NCI-H82 treated with DMSO at 0.1 percent for 48 hours (cell line): ENCODE measurements around the gene KLK7.

Experiments
- DNase-seq: peaks from one replicate; lab custom pipeline; 2025; ENCODE audit not compliant: unreplicated experiment; lab: John Stamatoyannopoulos, UW

The KLK7 gene

DNA sequence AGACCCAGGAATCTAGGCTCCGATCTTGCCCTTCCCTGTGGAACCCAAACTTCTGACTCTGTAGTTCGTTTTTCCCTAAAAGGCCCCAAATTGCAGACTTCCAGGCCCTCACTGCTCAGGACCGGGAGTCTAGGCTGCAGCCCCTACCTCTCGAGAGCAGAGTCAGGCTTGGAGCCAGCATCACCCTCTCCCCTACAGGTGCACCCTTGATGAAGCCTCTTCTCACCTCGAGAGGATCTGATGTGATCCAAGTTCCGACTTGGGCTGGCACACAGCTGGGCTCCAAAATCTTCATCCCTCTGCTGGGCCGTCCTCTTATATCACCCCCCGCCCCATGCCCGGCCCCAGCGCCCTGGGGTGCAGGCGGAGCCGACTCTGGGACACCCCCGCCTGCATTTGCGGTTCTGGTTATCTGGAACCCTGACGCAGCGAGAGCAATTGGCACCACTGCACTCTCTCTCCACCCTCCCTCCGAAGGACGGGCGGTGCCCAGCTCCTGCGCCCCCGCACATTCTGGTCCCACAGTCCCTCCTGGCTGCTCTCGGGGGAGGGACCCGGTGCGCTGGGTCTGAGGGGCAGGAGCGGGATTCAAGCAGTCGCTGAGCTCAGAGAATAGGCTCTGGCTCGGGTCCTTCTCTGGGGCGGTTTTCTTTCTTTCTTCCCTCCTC lies at the start of gene KLK7:
TSS of gene KLK7 (minus strand) at position 293 of the 668 bp plus-strand sequence. CDS start 1,518 bp downstream, outside the sequence.
- no peak for DNase-seq

DNA sequence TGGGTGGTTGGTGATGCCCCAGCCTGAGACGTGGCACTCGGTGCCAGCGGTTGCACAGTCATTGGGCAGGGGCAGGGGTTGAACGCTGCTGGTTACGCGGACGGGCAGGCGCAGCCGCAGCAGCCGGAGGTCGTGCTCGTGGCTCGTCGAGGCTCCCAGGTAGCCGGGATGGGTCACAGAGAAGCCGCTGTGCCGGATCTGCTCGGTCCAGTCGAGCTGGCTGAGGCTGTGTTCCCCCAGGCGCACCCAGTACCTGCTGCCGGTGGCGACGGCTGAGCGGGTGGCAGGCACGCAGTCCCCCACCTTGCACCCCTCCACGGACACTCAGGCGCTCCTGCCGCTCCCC lies 48.1 kb upstream of the KLK7 start:
- no peak for DNase-seq

DNA sequence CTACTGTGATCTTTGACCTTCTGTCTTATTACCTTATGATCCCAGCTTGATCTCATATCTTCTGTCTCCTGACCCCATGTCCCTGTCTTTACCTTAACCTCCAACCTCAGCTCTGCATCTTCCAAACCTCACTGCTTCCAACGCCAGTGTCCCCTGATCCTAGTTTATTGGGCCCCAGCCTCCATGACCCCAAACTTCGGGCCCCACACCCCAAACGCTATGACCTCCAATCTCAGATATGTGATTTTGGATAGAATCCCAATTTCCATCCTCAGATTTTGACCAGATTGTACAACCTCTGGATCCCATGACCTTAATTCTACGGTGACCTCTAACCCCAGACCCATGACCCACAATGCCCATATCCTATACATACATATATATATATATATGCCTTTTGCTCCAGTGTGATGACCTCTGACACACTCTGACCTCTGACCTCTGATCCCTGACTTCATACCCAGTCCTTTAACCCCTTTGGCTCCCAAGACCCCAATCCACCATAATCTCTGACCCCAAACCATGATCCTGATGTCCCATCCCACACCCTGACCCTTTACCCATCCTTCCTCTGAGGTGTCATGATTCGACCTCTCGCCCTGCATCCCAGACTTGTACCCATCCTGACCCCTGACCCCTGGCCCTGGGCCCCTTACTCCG lies 47.6 kb upstream of the KLK7 start:
- no peak for DNase-seq

DNA sequence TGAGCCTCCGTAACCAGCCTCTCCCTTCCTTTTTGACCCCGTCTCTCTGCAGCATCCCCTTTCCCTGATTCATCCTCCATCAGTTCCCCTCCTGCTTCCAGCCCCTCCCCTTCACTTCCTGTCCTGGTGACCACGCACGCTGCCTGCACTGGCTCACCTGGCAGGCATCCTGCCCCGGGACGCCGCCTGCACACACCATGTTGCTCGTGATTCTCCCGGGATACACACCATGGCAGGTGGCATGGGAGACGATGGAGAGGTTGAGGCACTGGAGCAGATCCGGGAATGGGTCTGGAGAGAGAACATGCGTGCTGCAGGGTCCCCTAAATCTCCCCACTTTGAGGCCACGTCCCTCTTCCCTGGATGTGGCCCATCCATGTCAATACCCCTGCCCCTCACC lies 46.9 kb upstream of the KLK7 start:
- no peak for DNase-seq

DNA sequence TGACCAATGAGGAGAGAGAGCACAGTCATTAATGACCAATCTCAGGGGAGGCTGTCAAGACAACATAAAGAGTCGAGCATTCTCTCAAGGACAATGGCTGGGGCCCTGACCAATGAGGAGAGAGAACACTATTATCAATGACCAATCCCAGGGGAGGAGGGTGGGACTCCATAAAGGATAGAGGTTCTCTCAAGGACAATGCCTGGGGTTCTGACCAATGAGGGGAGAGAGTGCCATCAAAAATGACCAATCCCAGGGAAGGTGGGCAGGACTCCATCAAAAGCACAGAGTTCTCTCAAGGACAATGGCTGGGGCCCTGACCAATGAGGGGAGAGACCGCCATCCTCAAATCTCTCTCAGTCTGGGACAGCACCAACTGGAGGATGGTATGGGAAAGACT lies 46.0 kb upstream of the KLK7 start:
- no peak for DNase-seq

DNA sequence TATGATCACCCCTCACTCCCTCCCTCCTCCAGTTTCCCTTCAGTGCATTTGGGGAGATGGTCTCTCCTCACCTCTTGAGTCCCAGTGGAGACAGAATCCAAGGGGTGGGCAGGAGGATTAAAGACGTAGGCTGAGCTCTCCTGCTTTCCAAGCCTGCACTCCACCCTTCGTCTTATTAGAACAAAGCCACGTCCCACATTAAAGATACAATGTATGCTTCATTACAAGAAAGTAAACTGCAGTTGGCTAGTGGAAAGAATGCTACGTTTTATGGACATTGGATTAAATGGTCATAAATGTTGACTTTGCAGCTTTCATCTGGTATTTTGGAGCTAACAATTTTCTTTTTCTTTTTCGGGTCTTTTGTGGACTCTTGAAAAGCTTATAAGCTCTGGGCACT lies 44.2 kb upstream of the KLK7 start:
- DNase-seq: no peak

DNA sequence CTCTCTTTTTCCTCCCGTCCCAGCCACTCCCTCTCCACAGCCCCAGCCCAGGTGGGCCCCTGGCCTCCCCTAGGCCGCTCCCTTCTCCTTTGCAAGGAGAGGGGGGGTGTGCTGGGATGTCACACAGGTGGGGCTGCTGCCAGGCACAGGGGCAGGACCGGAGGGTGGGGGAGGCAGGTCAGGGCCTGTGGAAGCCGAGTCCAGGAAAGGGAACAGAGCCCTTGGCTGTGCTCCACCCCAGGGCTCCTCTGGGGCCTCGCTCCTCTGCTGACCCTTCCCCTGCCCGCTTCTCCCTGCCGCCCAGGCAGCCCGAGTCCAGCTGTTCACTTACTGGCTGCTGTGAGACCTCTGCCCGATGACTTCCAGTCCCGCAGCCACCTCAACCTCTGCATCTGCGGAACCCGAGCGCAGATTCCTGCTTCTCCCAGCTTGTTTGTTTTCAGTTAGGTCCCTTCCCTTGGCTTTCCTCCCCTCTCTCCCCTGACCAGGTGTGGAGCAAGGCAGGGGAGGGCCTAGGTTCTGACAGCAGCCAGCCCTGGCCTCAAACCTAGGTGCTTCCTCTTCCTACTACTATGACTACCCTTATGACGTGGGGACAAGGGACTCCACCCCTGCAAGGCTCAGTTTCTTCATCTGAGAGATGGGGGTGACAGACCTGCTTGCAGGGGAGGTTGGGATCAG lies 43.5 kb upstream of the KLK7 start:
- no peak for DNase-seq

DNA sequence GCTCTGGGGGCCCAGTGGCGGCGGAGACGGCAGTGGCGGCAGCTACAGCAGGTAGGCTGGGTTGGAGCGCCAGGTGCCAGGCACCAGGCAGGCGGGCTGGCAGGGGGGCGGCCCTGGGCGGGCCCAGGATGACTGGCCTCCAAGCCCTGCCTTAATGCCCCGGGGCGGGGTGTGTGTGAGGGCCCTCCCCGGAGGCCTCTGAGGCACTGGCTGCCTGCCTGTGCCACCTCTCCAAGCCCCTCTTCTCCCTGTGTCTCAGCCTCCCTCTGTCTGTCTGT lies 42.8 kb upstream of the KLK7 start, which contains the start of gene KLK11:
TSS of gene KLK11 (minus strand) at position 63 of the 278 bp plus-strand sequence. CDS start 985 bp downstream, outside the sequence.
- no peak for DNase-seq

DNA sequence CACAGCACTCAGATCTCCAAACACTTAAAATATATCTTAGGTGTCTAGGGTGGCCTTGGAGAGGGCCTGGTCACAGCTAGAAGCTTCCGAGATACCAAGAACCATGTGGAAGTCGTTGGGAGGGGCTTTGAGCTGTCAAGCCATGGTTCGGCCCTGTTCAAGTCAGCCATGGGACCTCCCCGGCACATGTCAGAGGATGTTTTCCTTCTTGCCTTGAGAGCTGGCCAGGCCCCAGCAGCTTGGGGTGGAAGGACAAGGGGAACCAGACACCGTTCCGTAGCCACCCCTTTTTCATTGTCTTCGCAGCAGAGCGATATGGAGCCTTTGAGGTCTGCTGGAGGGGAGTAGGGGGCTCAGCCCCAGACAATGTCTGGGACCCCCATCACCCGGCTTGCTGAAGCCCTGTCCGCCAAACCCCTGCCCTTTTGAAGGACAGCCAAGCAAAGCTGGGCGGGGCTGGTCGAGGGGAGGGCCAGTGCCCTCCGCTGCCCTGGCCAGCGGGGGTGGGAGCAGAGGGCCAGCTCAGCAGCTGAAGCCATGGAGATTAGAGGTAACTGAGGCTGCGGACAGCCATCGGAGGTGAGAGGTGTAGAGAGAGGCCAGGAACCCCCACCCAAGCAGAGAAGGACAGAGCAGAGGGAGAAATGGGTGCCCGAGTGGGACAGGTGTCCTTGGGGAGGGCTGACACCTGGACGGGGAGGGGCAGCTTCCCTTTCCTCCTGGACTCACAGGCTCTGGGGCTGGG lies 42.3 kb upstream of the KLK7 start:
- DNase-seq: no peak

DNA sequence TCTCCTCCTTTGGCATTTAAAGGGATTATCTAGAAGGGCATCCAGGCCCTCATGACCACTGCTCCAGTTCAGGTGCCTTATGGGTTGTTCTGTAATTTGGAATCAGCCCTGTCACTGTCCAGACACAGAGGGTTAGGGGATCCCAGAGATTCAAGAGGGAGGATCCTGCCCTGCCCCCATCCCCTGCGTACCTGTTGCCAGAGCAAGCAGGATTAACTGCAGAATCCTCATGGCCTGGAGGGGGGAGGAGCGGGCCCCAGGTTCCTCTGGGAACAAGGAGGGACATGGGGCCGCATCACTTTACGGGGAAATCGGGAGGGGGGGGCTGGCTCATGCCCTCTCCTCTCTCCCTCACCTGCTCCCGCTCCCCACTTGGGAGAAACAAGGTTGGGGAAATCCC lies 41.7 kb upstream of the KLK7 start:
- no peak for DNase-seq

DNA sequence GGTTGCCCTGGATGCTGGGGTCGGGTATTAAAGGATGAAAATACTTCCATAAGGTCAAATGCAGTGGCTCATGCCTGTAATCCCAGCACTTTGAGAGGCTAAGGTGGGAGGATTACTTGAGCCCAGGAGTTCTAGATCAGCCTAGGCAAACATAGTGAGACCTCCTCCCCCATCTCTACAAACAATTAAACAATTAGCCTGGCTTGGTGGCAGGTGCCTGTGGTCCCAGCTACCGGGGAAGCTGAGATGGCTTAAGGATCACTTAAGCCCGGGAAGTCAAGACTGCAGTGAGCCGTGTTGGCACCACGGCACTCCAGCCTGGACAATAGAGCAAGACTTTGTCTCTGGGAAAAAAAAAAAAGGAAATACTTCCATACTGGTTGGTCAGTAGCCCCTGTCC lies 41.2 kb upstream of the KLK7 start:
- no peak for DNase-seq

DNA sequence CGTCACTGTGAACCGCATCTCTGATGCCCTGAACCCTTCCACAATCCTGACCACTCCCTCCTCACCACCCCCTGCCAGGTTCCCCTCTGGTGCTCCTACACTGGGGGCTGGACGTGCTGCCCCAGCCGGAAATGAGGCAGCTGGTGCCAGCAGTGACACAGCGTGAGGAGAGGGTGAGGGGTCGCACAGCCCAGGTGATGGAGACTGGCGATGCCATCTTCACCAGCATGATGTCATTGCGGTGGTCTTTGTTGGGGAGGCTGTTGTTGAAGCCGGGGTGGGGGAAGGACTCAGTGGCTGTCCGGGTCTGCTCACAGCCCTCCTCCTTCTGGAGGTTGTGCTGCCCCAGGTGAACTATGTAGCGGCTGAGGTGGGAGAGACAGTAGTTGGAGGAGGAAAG lies 40.2 kb upstream of the KLK7 start:
- no peak for DNase-seq

DNA sequence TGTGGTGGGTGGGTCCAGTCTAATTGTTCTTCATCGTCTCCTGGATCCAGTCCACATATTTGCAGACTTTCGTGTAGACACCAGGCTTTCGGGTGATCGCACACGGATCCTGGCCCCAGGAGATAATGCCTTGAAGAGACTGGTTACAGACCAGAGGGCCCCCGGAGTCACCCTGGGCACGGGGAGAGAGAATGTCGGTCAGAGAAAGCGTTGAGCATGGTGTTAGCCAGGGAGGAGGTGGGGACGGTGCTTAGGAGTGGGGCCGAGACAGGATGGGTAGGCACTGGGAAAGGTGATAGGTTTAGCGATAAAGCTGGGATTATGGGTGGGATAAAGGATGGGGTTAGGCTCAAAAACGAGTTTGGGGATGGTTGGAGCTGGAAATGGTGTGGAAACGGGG lies 38.8 kb upstream of the KLK7 start:
- DNase-seq: no peak

DNA sequence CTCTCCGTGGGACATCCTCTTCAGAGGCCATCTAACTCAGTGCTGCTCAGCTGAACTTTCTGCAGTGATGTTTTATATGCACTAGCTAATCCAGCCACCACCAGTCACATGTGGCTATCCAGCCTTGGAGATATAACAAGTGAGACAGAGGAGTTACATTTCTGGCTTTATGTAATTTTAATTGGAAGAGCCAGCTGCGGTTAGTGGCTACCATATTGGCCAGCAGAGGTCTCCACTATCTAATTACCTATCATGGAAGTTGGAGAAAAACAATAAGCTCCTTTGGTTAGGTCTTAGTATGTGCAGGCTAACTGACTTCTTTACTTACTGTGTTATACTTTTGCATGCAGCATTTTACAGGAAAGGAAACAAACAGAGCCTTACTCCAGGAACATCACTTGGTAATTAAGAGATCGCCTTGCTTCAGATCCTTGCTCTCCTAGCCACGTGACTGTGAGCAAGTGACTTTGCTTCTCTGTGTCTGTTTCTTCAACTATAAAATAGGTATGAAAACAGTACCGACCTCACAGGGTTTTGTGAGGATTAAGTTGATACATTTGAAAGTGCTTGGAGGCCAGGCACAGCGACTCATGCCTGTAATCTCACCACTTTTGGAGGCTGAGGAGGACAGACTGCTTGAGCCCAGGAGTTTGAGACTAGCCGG lies 37.4 kb upstream of the KLK7 start:
- no peak for DNase-seq

DNA sequence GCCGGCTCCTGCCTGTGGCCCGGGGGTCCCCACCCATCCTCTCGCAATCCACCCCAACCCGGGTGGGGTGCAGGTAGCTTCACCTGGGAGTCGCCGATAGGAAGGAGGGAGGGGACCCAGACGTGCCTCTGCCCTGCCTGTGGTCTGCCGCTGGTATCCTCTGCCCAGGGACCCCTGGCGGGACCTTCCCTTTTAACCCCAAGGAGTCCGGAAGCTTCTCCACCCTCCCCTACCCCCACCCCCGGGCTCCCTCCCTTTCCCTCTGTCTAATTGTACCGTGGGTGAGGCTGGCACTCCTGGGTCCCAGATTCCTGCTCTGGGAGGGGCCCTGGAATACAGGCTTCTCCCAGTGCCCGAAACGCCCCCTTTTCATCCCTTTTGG lies 35.8 kb upstream of the KLK7 start, which contains the start of gene KLK10:
TSS of gene KLK10 (minus strand) at position 166 of the 382 bp plus-strand sequence. CDS start 579 bp downstream, outside the sequence.
- no peak for DNase-seq

DNA sequence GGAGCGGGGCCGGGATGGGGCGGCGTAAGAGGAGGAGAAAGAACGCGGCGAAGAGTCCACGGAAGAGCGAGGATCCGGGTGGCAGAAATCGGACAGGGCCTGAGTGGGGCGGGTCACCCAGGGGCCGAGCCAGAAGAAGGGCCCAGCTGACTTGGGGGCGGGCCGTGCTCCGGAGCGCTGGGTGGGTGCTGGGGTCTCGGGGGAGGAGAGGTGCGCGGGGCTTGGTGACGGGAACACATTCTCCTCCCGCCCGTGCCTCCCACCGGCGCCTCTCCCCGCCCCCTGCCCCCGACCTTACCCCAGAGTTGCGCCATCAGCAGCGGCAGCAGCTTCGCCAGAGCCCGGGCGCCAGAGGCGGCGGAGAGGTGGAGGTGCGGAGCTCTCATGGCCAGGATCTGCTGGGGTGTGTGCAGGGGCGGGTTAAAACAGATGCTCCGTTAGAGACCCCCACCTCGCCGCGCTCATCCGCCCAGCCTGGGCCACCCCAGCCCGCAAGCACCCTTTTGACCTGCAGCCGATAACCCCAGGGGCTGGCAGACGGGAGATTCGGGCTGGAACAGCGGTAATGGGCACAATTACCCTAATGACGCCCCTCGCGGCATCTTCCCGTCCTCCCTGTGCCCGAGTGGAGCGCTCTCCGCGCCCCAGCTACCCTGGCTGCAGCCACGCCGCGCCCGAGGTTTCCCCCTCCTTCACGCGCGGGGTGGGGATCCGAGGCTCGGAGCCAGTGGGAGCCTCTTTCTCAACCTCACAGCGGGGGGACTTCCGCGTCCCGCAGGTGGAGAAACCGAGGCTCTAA lies 35.2 kb upstream of the KLK7 start:
- DNase-seq: no peak

DNA sequence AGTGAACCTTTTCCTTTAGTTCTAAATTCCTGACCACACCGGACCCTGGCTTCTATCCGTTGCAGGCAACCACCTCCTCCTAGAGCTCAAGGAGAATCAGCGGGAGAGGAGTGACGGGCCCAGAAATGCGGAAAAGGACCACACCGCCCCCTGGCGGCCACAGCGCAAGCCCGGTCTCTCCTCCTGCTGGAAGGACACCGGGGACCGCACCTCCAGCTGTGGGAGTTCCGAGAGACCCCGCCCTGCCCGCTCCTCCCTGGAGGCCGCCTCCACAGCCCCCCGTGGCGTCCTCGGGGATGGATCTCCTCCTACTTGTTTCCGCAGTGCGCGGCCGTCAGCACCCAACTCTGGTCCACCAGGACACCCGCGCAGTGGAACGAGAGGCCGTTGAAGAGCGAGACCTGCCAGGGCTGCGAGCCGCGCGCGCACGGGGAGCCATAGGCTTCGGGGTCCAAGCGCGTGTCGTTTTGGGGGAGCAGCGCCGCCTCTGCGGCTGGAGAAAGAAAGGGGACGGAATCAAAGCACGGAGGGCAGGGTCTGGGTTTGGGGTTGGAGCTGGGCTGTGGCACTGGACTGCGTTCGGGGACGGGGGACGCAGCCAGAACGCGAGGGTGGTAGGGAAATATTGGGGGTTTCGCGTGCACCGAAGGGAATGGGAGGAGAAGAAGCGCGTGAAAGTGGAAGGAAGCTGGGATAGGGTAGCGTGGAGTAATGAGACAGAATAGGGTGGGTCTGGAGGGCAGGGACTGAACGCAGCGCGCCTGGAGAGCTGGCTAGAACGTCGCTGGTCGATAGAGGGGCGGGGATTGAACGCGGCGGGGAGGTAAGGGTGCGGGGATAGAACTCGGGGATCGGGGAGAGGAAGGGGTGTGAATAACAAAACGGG lies 33.3 kb upstream of the KLK7 start:
- DNase-seq: peak; percentile 19

DNA sequence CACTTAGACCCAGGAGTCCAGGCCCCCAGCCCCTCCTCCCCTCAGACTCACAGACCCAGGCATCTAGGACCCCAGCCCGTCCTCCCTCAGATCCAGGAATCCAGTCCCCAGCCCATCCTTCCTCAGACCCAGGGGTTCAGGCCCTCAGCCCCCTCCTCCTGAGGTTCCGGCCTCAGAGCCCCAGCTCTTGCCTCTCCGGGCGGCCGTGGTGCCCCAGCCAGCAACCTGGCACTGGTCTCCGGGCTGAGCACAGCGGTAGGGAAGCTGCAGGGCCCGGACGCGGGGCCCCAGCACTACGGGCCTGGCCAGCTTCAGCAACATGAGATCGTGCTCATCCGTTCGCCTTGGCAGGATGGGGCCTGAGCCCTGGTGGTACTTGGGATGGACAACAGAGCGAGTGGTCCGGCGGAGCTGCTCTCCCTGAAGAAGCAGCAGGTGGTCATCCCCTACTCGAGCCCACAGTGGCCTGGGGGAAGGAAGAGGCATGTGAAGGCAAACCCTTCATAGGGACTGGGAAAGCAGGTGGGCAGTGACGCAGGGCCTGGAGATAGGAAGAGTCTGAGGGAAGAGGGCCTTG lies 32.1 kb upstream of the KLK7 start:
- DNase-seq: no peak

DNA sequence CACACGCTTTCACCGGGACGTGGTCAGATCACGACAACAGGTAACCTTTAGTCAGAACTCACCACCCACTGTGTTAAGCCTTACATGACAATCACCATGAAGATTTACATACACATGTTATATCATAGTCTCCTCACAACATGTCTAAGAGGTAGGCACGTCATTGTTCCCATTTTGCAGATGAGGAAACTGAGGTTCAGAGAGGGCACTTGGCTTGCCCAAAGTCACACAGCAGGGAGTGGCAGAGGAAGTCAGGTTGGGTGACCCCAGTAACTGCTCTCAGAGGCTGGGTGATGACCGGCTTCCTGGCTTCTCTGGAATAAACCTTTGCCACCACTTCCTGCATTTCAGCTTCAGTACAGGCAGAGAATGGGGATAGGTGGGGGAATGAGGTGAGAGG lies 30.5 kb upstream of the KLK7 start:
- DNase-seq: no peak
